Lower lobe of right lung (tissue), 2 donors: ENCODE results near the gene PTPN9. TPM values are rescaled to one million over a fixed set of nuclear protein-coding genes. Genes with fewer than 3 reads are reported as not detected.

ENCODE experiments used
- ATAC-seq, 2 donors: fragments of 200-7000 bp; cut with Tn5 transposase; one replicate each; pipeline ENCODE4 v1.9.1; 2020 to 2022; ENCODE audit warnings: mild to moderate bottlenecking in 2 of 2, moderate library complexity in 2 of 2
- DNase-seq: peaks from one replicate; pipeline ENCODE4 v3.0.0-alpha.2; 2020
- H3K27ac ChIP-seq: fragments of 200-600 bp; one replicate; pipeline ENCODE4 v1.8.0; 2022
- H3K27me3 ChIP-seq: fragments of 200-600 bp; one replicate; pipeline ENCODE4 v1.8.0; 2022; ENCODE audit warnings: low read depth
- H3K36me3 ChIP-seq: fragments of 200-600 bp; one replicate; pipeline ENCODE4 v1.8.0; 2022; ENCODE audit warnings: mild to moderate bottlenecking
- H3K4me1 ChIP-seq: fragments of 200-600 bp; one replicate; pipeline ENCODE4 v1.8.0; 2022
- H3K4me3 ChIP-seq: fragments of 200-600 bp; one replicate; pipeline ENCODE4 v1.8.0; 2022; ENCODE audit warnings: mild to moderate bottlenecking
- H3K9me3 ChIP-seq: fragments of 200-600 bp; one replicate; pipeline ENCODE4 v1.8.0; 2022
- intact Hi-C: fragments of 100-400 bp; cut with DNase I; formaldehyde crosslinking; loops from one replicate; pipeline ENCODE4 v1.11.0; 2022
- total RNA-seq: library from RNA; stranded (reverse); fragmentation: NEBNext Ultra II Directional; extraction: Animal tissue kit (Norgen Biotek cat#: 25700); gene quantifications from one replicate; pipeline ENCODE4 v1.2.1, GENCODE V29; 2021
- TF ChIP-seq, protein P1 (sequence below): fragments of 200-600 bp; IDR thresholded peaks from one replicate; pipeline ENCODE4 v1.8.0; 2022; ENCODE audit warnings: antibody characterized with exemption, mild to moderate bottlenecking
- donor health status: DM: no; HTN: yes; CAD: no; lungs with severe emphysema.

PTPN9 gene
- total RNA-seq, 1 donor from 2014 or later, result 31.4 TPM

DNA sequence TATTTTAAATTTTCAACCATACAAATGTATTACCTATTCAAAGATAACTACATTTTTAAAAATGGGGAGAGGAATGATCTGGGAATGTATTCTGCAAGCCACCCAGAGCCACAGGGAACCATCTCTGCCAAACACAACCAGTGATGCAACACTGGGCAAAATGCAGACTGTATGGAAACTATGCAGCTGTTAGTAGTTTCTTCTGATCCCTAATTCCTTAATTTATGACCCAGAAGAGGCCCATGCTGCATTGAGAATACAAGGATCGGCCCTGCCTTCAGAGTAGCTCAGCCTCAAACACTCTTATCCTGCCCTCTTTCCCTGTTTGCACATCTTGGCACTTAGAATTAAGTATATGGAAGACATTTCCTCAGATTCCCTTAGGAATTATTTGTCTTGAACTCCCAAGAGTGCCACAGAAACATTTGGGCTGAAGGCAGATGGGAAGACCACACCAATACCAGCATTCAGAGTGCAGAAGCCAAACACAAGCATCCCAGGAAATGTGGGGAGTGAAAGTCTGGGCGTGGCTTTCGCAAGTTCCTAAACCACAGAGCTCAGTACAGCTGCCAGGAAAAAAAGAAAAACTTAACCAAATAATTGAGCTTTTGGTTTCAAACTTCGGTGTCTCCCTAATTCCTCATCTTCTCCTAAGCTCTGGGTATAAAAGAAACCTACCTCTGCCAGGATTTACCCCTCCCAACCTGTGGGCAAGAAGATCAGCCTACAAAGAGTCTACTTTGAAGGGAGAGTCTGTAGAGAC, 41.1 kb upstream of the PTPN9 start:
- ATAC-seq (peak; percentile 23 to 57), DNase-seq (no peak)
- H3K4me3 ChIP-seq, result peak overlapping the region; percentile 23
- H3K4me1 ChIP-seq, result peaks cover 25% of the 10 kb centered on the region
- peaks cover 49% of the 10 kb centered on the region for H3K36me3 ChIP-seq
- no peaks in the 10 kb centered on the region for H3K27me3 ChIP-seq
- TF ChIP-seq, protein P1, sequence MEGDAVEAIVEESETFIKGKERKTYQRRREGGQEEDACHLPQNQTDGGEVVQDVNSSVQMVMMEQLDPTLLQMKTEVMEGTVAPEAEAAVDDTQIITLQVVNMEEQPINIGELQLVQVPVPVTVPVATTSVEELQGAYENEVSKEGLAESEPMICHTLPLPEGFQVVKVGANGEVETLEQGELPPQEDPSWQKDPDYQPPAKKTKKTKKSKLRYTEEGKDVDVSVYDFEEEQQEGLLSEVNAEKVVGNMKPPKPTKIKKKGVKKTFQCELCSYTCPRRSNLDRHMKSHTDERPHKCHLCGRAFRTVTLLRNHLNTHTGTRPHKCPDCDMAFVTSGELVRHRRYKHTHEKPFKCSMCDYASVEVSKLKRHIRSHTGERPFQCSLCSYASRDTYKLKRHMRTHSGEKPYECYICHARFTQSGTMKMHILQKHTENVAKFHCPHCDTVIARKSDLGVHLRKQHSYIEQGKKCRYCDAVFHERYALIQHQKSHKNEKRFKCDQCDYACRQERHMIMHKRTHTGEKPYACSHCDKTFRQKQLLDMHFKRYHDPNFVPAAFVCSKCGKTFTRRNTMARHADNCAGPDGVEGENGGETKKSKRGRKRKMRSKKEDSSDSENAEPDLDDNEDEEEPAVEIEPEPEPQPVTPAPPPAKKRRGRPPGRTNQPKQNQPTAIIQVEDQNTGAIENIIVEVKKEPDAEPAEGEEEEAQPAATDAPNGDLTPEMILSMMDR, result no peak
- intact Hi-C loops, result no loop called here
- H3K27ac ChIP-seq, result peak overlapping the region; percentile 61
- H3K9me3 ChIP-seq, result no peaks in the 10 kb centered on the region

DNA sequence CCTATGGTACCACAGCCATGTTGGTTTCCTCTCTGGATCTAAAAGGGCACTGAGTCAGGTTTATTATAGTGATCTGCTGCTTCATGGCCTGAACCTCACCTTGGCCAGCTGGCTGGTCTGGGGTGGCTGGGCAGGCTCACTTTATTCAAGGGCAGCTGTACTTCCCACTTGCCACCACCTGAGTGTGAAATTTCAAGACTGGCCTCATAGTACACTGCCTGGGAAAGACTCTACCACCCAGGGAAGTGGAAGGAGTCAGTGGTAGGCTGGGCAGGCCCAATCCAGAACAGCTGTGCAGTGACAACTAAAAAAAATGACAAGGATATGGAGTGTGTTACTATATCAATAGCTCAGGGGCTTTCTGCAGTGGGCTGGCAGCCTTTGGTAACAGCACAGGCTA, 37.7 kb upstream of the PTPN9 start:
- TF ChIP-seq, protein P1, result no peak
- no peaks in the 10 kb centered on the region for H3K27me3 ChIP-seq
- H3K4me1 ChIP-seq, result peaks cover 24% of the 10 kb centered on the region
- intact Hi-C loops, result no loop called here
- ATAC-seq, result no peak
- H3K9me3 ChIP-seq, result no peaks in the 10 kb centered on the region
- no peak overlapping the region for H3K27ac ChIP-seq
- no peak overlapping the region for H3K4me3 ChIP-seq
- peaks cover 80% of the 10 kb centered on the region for H3K36me3 ChIP-seq
- no peak for DNase-seq

DNA sequence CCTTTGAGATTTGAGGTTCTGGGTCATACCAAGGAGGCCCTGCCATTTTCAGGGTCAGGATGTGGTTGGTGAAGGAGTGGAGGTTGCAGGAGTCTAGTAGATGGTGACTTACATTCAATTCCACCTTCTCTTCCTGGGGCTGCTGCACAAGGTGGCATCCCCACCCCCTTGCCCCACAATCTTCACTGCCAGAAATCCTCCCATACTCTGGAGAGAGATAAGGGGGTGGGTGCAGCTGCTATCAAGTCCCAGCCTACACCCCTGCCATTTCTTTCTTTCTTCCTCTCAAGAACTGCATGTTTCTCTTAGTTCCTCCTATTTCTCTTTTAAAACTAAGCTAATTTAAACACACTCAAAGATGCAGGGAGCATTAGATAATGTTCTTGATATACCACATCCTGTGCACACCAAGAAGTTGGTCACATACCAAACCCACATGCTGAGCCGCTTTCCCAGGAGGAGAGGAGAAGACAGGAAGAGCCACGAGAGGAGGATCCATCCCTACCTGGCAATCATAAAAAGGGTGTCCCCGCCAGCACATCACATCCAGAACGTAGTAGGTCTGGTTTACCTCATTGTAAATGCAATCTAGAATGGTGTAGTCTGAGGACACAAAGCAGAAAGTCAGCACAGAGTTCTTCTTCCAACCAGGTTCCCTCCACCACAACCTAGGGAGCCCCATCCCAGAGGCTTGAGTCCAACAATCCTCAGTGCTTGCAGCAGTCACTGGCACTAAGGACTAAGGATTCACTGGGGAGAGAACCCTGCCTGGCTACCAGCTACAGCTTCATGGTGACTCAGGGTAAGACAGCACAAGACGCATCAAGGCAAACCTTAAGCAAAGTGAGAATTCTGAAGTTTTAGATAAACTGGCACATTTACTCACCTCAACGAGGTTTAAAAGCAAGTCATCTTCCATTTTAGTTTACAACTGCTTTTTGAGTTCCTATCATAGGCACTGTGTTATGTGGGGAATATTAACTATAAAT, 27.9 kb upstream of the PTPN9 start:
- peak overlapping the region; percentile 4 for H3K27ac ChIP-seq
- intact Hi-C loops, result no loop called here
- peak in 1 of 2 donors; percentile 15 for ATAC-seq
- H3K36me3 ChIP-seq, result peaks cover 76% of the 10 kb centered on the region
- no peaks in the 10 kb centered on the region for H3K9me3 ChIP-seq
- no peaks in the 10 kb centered on the region for H3K4me1 ChIP-seq
- no peaks in the 10 kb centered on the region for H3K27me3 ChIP-seq
- H3K4me3 ChIP-seq, result no peak overlapping the region
- TF ChIP-seq, protein P1, result no peak
- no peak for DNase-seq

DNA sequence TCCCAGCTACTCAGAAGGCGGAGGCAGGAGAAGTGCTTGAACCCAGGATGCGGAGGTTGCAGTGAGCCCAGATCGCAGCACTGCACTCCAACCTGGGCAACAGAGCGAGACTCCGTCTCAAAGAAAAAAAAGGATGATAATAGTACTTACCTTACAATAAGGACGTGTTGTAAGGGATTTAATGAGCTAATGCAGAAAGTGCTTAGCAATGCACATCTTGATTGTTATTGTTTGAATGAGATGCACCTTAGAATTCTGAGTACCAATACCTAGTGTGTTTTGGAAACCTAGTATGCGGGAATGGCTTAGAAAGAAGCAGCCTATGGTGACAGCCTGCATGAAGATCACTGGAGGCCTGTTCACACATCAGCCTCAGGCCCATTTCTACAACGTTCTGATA, 26.9 kb upstream of the PTPN9 start:
- H3K9me3 ChIP-seq, result no peaks in the 10 kb centered on the region
- TF ChIP-seq, protein P1, result no peak
- H3K4me3 ChIP-seq, result no peak overlapping the region
- H3K27ac ChIP-seq, result peak overlapping the region; percentile 25
- intact Hi-C loops, result no loop called here
- H3K27me3 ChIP-seq, result no peaks in the 10 kb centered on the region
- DNase-seq (no peak), ATAC-seq (no peak)
- H3K36me3 ChIP-seq, result peaks cover 80% of the 10 kb centered on the region
- H3K4me1 ChIP-seq, result no peaks in the 10 kb centered on the region

DNA sequence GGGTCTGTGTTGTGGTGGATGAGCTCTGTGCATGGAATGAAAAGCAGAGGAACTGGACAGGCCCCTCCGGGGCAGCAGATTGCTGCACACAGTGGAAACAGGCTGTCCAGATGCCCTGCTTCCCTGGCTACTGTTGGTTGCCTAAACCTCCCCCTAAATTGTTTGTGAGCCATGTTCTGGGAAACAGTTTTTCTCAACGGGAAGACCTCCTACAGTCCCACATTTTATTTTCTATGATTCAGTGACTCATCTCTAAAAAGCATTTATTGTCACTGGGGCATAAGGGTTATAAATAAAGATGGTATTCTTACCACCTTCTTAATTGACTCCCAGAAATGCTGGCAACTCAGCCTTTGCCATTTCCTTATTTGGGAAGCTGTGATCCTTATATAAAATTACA, 20.3 kb upstream of the PTPN9 start:
- no peaks in the 10 kb centered on the region for H3K27me3 ChIP-seq
- H3K27ac ChIP-seq, result no peak overlapping the region
- no peak for DNase-seq
- TF ChIP-seq, protein P1, result no peak
- H3K4me3 ChIP-seq, result no peak overlapping the region
- H3K9me3 ChIP-seq, result no peaks in the 10 kb centered on the region
- ATAC-seq, result no peak
- H3K36me3 ChIP-seq, result peaks cover 79% of the 10 kb centered on the region
- peaks cover 16% of the 10 kb centered on the region for H3K4me1 ChIP-seq
- intact Hi-C loops, result no loop called here
